Smooth muscle cell (in vitro differentiated cells): Measurements from ENCODE around the gene WNT10A. TPM values are rescaled to one million over a fixed set of nuclear protein-coding genes. Genes with fewer than 3 reads are reported as not detected.

Experiments
- DNase-seq: peaks from one replicate; lab custom pipeline; 2025; ENCODE audit not compliant: unreplicated experiment; lab: John Stamatoyannopoulos, UW
- H2AFZ ChIP-seq: fragments of 200-600 bp; sonication (generic); 2 replicates; pipeline ENCODE4 v1.6.0; 2016; ENCODE audit warnings: antibody characterized with exemption, low read depth, mild to moderate bottlenecking
- H3F3A ChIP-seq: fragments of 200-600 bp; sonication (generic); 2 replicates; pipeline ENCODE4 v1.6.0; 2017; ENCODE audit warnings: antibody characterized with exemption, low read depth
- H3K27ac ChIP-seq: fragments of 200-600 bp; sonication (generic); 2 replicates; pipeline ENCODE4 v1.5.1; 2016; ENCODE audit warnings: low read depth, mild to moderate bottlenecking
- H3K27me3 ChIP-seq: fragments of 200-600 bp; sonication (generic); 2 replicates; pipeline ENCODE4 v1.6.1; 2016; ENCODE audit warnings: low read depth, mild to moderate bottlenecking
- H3K36me3 ChIP-seq: fragments of 200-600 bp; sonication (generic); 2 replicates; pipeline ENCODE4 v1.5.1; 2016; ENCODE audit warnings: low read depth
- H3K4me1 ChIP-seq: fragments of 200-600 bp; sonication (generic); 2 replicates; pipeline ENCODE4 v1.5.1; 2016; ENCODE audit warnings: low read depth
- H3K4me2 ChIP-seq: fragments of 200-600 bp; sonication (generic); 2 replicates; pipeline ENCODE4 v1.6.0; 2016; ENCODE audit warnings: mild to moderate bottlenecking
- H3K4me3 ChIP-seq: fragments of 200-600 bp; sonication (generic); 2 replicates; pipeline ENCODE4 v1.5.1; 2016; ENCODE audit warnings: mild to moderate bottlenecking
- H3K79me2 ChIP-seq: fragments of 200-600 bp; sonication (generic); 2 replicates; pipeline ENCODE4 v1.6.0; 2016; ENCODE audit warnings: low read depth, mild to moderate bottlenecking
- H3K9ac ChIP-seq: fragments of 200-600 bp; sonication (generic); 2 replicates; pipeline ENCODE4 v1.6.0; 2016; ENCODE audit warnings: low read depth
- H3K9me3 ChIP-seq: fragments of 200-600 bp; sonication (generic); replicated peaks from 2 replicates; pipeline ENCODE4 v1.5.1; 2016; ENCODE audit warnings: low read depth
- H4K20me1 ChIP-seq: fragments of 200-600 bp; sonication (generic); 2 replicates; pipeline ENCODE4 v1.6.0; 2016; ENCODE audit warnings: low read depth
- WGBS: methylation state at CpG from one replicate; pipeline ENCODE4 v1.1.7; 2016; ENCODE audit warnings: low lambda C conversion rate; 5-methylcytosine and 5-hydroxymethylcytosine counted together
- polyA plus RNA-seq: library from polyadenylated mRNA; unstranded; fragments of >200 nt; fragmentation: Nextera tagmentation; extraction: Ambion mirVana; gene quantifications from 2 replicates; pipeline ENCODE4 v1.2.1, GENCODE V29; 2016
- total RNA-seq: library from RNA; depleted of rRNA; stranded (reverse); fragments of >200 nt; gene quantifications from 2 replicates; pipeline ENCODE4 v1.2.3, GENCODE V29; 2014
- TF ChIP-seq, protein P1 (sequence below): fragments of 200-600 bp; sonication (generic); IDR thresholded peaks from 2 replicates; pipeline ENCODE4 v1.5.1; 2017; ENCODE audit warnings: borderline replicate concordance, mild to moderate bottlenecking, antibody characterized with exemption; ENCODE audit not compliant: insufficient read depth, poor library complexity, severe bottlenecking

The WNT10A gene
- total and polyA plus RNA-seq, 2 experiments from 2014 or later = 2.3 to 3.6 TPM

DNA sequence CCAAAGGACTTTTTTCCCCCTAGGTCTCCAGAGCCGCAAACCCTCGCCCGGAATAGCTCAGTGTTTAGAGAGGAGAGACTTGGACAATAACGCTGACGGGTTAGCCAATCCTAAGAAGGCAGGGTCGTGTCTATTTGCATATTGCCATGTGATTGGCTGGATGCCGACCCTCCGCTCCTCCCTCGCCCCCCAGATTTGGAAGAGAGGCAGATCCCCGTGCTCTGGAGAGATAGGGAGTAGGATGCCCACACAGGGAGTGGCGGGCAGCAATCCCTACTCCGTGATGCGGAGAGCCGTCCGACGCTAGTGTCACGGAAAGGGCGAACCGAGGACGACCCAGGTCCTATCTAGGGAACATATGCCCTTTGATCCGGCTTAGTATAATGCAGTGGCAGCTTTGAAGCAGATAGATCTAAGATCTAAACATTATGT is 19.7 kb upstream of the WNT10A start:
- Histone ChIP-seq H4K20me1 (no peaks in the 10 kb centered on the region), H3K36me3 (no peaks in the 10 kb centered on the region), H3K4me1 (peaks cover 6% of the 10 kb centered on the region), H3K4me2 (peak overlapping the region; percentile 86), H3K9me3 (no peaks in the 10 kb centered on the region), H3F3A (no peaks in the 10 kb centered on the region), H3K4me3 (peak overlapping the region; percentile 41), H3K27me3 (peaks cover 50% of the 10 kb centered on the region), H3K79me2 (no peaks in the 10 kb centered on the region), H3K9ac (no peak overlapping the region), H2AFZ (no peak overlapping the region), H3K27ac (no peak overlapping the region)
- DNase-seq = no peak
- 3% methylated on average over 21 of the region's 21 CpGs for WGBS
- TF ChIP-seq, protein P1, sequence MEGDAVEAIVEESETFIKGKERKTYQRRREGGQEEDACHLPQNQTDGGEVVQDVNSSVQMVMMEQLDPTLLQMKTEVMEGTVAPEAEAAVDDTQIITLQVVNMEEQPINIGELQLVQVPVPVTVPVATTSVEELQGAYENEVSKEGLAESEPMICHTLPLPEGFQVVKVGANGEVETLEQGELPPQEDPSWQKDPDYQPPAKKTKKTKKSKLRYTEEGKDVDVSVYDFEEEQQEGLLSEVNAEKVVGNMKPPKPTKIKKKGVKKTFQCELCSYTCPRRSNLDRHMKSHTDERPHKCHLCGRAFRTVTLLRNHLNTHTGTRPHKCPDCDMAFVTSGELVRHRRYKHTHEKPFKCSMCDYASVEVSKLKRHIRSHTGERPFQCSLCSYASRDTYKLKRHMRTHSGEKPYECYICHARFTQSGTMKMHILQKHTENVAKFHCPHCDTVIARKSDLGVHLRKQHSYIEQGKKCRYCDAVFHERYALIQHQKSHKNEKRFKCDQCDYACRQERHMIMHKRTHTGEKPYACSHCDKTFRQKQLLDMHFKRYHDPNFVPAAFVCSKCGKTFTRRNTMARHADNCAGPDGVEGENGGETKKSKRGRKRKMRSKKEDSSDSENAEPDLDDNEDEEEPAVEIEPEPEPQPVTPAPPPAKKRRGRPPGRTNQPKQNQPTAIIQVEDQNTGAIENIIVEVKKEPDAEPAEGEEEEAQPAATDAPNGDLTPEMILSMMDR = no peak

DNA sequence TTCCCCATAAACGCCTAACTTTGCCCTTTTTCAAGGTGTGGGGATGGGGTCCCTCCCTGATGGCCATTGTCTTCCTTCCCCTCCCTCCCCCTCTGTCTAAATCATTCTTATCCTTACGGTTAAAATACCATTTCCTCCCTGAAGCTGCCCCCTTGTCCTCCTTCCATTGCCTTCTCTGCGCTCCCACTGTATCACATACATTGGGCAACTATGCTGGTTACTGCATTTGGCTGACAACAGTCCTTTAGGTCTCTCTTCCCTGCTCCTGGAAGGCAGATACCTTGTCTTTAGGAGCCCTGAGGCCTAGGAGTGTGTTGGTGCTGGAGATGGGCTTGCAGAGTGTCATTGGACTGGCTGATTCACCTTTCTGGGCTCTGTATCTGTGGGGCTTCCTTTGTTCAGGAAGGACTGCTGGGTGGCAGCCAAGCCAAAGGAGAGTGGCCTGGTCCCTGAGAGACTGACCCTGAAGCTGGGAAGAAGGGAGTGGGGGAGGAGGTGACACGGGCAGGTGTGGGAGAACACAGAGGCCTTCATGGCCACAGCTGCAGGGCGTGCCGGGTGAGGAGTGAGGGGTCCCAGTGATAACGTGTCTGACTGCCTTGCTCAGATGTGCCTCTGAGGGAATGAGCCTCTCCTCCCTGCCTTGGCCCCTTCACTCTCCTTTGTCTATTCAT is 18.9 kb upstream of the WNT10A start:
- no peak overlapping the region for H3K4me2 ChIP-seq

DNA sequence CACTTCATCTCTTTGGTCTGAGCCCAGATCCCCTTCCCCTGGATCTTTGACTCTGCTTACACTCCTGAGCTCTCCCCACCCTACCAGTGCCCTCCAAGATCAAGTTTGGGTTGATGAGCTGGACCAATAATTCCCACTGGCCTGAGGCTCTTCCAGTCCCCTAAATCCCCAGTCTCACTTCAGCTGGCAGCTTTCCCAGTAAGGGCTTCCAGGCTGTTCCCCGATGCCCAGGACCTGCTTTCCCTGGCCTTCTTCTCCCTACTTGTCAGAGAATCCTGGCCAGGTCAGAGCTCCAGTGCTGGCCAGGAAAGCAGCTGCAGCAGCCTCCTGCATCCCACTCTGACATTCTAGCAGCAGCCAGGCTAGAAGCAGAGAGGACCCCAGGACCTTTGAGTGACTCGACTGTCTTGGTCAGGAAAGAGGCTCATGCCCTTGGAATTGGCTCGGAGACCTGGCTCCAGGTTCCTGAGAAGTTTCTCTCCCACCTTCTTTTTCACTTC is 17.6 kb upstream of the WNT10A start:
- Histone ChIP-seq H4K20me1 (no peaks in the 10 kb centered on the region), H3K9ac (no peak overlapping the region), H3K4me3 (no peak overlapping the region), H3K79me2 (no peaks in the 10 kb centered on the region), H3K9me3 (no peaks in the 10 kb centered on the region), H2AFZ (no peak overlapping the region), H3K27ac (no peak overlapping the region), H3K36me3 (no peaks in the 10 kb centered on the region), H3K4me1 (peaks cover 6% of the 10 kb centered on the region), H3F3A (no peaks in the 10 kb centered on the region), H3K4me2 (no peak overlapping the region), H3K27me3 (peaks cover 40% of the 10 kb centered on the region)
- DNase-seq = no peak
- TF ChIP-seq, protein P1 = no peak
- 95% methylated on average over 3 of the region's 3 CpGs for WGBS

More for the DNA sequence above, 18.9 kb upstream of the WNT10A start:
- no peak overlapping the region for H3K9ac ChIP-seq
- H3K9me3 ChIP-seq = no peaks in the 10 kb centered on the region
- 71% methylated on average over 7 of the region's 7 CpGs for WGBS
- no peak overlapping the region for H3K4me3 ChIP-seq
- peaks cover 6% of the 10 kb centered on the region for H3K4me1 ChIP-seq
- H3K27me3 ChIP-seq = peaks cover 50% of the 10 kb centered on the region
- H4K20me1 ChIP-seq = no peaks in the 10 kb centered on the region
- TF ChIP-seq, protein P1 = no peak
- H3K36me3 ChIP-seq = no peaks in the 10 kb centered on the region
- H3K27ac ChIP-seq = no peak overlapping the region
- DNase-seq = no peak
- H3K79me2 ChIP-seq = no peaks in the 10 kb centered on the region
- no peaks in the 10 kb centered on the region for H3F3A ChIP-seq
- H2AFZ ChIP-seq = no peak overlapping the region

DNA sequence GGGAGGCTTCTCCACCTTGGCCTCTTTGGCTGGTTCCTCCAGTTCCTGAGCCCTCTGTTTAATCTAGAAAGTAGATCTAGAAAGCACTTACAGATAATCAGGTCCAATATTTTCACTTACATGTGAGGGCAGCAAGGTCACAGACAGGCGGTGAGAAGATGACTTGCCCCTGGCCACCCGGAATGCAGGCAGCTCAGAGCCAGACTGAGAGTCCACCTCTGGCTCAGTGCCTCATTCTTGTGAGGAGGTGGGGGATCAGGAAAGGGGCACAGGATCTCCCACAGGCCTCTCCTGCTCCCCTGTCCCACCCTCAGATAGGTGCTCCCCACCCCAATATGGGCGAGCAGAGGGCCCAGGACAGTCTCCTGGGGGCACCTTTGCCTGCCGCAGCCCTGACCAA is 15.3 kb upstream of the WNT10A start:
- Histone ChIP-seq H3K4me1 (no peaks in the 10 kb centered on the region), H3K9me3 (no peaks in the 10 kb centered on the region), H3K9ac (no peak overlapping the region), H2AFZ (no peak overlapping the region), H3K4me2 (no peak overlapping the region), H3K79me2 (no peaks in the 10 kb centered on the region), H3K36me3 (no peaks in the 10 kb centered on the region), H3K4me3 (no peak overlapping the region), H3K27ac (no peak overlapping the region), H3F3A (no peaks in the 10 kb centered on the region), H3K27me3 (peaks cover 36% of the 10 kb centered on the region), H4K20me1 (no peaks in the 10 kb centered on the region)
- WGBS = 77% methylated on average over 4 of the region's 4 CpGs
- DNase-seq = no peak
- TF ChIP-seq, protein P1 = no peak
